ENCODE measurements around the gene PDE4D.

PDE4D gene

DNA sequence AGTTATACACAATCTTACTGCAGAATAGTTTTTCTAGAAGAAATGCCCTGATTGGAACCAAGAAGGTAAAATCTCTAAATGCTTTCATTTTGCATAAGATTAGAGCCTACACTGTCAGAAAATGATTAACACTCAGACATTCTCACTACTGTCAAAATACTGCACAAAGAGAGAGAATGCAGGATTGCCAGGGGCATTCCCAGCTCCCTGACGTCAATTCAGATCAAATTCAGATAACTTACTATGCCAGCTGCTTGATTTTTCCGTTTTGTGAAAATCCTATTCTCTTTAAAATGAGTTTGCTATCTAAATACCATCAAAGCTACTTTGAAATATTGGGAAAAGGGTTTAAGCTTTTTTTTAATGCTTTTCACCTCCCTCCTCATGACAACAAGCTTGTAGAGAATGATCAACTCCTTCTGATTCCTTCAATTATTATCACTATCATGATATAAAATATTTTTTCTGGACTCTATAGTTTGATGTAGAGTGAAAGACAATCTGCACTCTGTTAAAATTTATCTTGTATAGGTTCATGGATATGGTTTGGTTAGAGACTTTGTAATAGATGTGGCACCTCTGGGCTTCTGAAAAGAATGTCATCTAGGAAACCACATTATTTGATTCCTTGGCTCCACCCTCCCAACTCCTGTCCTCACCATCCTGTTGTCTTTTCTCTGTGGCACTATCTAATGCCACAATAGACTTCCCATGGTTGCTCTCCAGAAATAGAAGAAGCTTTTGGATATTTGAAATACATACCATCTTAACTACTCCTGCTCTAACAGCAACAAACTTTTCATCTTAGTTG lies 407.7 kb downstream of the PDE4D start:
- no peaks in the 10 kb centered on the region for H3K4me1 ChIP-seq (ENCODE audit: insufficient read depth, insufficient read length)
- no peak overlapping the region for H3K4me3 ChIP-seq (ENCODE audit: insufficient read length, low read depth)
- no peaks in the 10 kb centered on the region for H3K36me3 ChIP-seq (ENCODE audit: insufficient read depth, insufficient read length, low read length)
- H3K27me3 ChIP-seq (ENCODE audit: insufficient read depth, insufficient read length) = no peaks in the 10 kb centered on the region
- H3K9ac ChIP-seq (ENCODE audit: insufficient read length, low read depth) = no peak overlapping the region
- TF ChIP-seq SUZ12 (IDR thresholded peaks at IDR 0.05; ENCODE audit: extremely low read depth, insufficient read depth, insufficient read length) (no peak), ZNF274 (IDR thresholded peaks at IDR 0.05; ENCODE audit: low read depth, low read length) (no peak), YY1 (IDR thresholded peaks at IDR 0.05; ENCODE audit: insufficient read depth, insufficient read length) (no peak)
- no peak for DNase-seq (ENCODE audit: low read depth, low spot score)
- no peaks in the 10 kb centered on the region for H3K9me3 ChIP-seq (ENCODE audit: insufficient read depth, low read length)

DNA sequence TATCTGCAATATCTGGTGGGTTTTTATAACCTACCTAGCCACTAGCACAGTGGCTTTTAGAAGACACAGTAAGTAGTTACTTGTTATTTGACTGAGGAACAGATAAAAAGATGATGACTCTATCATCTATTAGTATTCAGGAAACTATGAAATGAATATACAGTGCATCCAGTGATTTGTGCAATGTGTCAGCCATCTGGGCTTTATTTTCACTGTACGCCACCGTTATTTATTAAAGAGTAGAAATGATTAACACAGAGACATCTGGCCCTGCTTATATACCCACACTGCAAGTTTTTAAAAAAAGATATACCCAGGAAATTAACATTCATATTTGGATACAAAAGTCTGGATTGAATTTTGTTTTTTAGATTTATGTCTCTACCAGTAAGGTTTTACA lies 408.4 kb downstream of the PDE4D start:
- Histone ChIP-seq H3K36me3 (ENCODE audit: insufficient read depth, insufficient read length, low read length) (no peaks in the 10 kb centered on the region), H3K4me1 (ENCODE audit: insufficient read depth, insufficient read length) (no peaks in the 10 kb centered on the region), H3K27me3 (ENCODE audit: insufficient read depth, insufficient read length) (no peaks in the 10 kb centered on the region), H3K4me3 (ENCODE audit: insufficient read length, low read depth) (no peak overlapping the region), H3K9me3 (ENCODE audit: insufficient read depth, low read length) (no peaks in the 10 kb centered on the region), H3K9ac (ENCODE audit: insufficient read length, low read depth) (no peak overlapping the region)
- no peak for TF ChIP-seq ZNF274 (IDR thresholded peaks at IDR 0.05; ENCODE audit: low read depth, low read length)
- no peak for TF ChIP-seq YY1 (IDR thresholded peaks at IDR 0.05; ENCODE audit: insufficient read depth, insufficient read length)
- no peak for TF ChIP-seq SUZ12 (IDR thresholded peaks at IDR 0.05; ENCODE audit: extremely low read depth, insufficient read depth, insufficient read length)
- no peak for DNase-seq (ENCODE audit: low read depth, low spot score)

DNA sequence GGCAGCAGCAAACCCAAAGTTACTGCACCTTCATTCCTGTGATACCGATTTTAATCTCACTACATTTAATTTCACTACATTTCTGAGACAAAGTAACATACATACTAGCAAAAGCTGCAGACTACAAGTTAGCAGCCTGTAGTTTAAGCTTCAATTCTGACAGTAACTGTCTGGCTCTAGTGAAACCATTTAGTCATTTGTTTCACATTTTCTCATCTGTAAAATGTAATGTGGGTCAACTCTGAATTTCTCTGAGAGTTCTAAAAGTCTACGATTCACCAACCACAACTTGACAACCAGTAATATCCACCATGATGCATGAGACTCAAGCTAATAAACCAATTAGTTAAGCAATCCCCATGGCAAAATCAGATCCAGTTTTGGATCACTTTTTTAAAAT lies 408.9 kb downstream of the PDE4D start:
- H3K9me3 ChIP-seq (ENCODE audit: insufficient read depth, low read length) = no peaks in the 10 kb centered on the region
- H3K4me1 ChIP-seq (ENCODE audit: insufficient read depth, insufficient read length) = no peaks in the 10 kb centered on the region
- H3K27me3 ChIP-seq (ENCODE audit: insufficient read depth, insufficient read length) = no peaks in the 10 kb centered on the region
- no peaks in the 10 kb centered on the region for H3K36me3 ChIP-seq (ENCODE audit: insufficient read depth, insufficient read length, low read length)
- no peak overlapping the region for H3K4me3 ChIP-seq (ENCODE audit: insufficient read length, low read depth)
- TF ChIP-seq SUZ12 (IDR thresholded peaks at IDR 0.05; ENCODE audit: extremely low read depth, insufficient read depth, insufficient read length) (no peak), ZNF274 (IDR thresholded peaks at IDR 0.05; ENCODE audit: low read depth, low read length) (no peak), YY1 (IDR thresholded peaks at IDR 0.05; ENCODE audit: insufficient read depth, insufficient read length) (no peak)
- H3K9ac ChIP-seq (ENCODE audit: insufficient read length, low read depth) = no peak overlapping the region
- no peak for DNase-seq (ENCODE audit: low read depth, low spot score)

DNA sequence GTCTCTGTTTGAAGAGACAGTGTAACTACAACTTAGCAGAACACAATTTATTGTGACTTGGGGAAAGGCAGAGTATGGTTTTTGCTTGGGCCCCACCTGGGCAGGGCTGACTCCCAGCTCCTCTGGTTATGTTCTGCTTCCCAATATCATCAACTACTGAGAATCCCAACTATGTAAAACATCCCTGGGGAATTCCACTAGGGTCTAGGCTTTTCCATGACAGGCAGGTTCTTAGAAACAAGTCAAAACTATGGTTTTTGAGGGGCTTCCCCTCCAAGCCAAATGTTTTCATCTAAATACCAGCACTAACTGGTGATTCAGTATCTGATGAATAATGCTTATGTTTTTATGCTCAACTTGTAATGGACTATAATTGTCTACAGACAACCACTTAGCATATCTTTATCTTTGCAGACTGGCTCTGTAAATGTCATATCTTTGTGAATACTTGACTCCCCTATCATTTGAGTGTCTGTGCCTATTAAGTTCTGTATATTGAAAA lies 409.5 kb downstream of the PDE4D start:
- no peak overlapping the region for H3K4me3 ChIP-seq (ENCODE audit: insufficient read length, low read depth)
- H3K27me3 ChIP-seq (ENCODE audit: insufficient read depth, insufficient read length) = no peaks in the 10 kb centered on the region
- no peak overlapping the region for H3K9ac ChIP-seq (ENCODE audit: insufficient read length, low read depth)
- H3K36me3 ChIP-seq (ENCODE audit: insufficient read depth, insufficient read length, low read length) = no peaks in the 10 kb centered on the region
- TF ChIP-seq ZNF274 (IDR thresholded peaks at IDR 0.05; ENCODE audit: low read depth, low read length) (no peak), SUZ12 (IDR thresholded peaks at IDR 0.05; ENCODE audit: extremely low read depth, insufficient read depth, insufficient read length) (no peak), YY1 (IDR thresholded peaks at IDR 0.05; ENCODE audit: insufficient read depth, insufficient read length) (no peak)
- no peaks in the 10 kb centered on the region for H3K4me1 ChIP-seq (ENCODE audit: insufficient read depth, insufficient read length)
- no peak for DNase-seq (ENCODE audit: low read depth, low spot score)
- no peaks in the 10 kb centered on the region for H3K9me3 ChIP-seq (ENCODE audit: insufficient read depth, low read length)

DNA sequence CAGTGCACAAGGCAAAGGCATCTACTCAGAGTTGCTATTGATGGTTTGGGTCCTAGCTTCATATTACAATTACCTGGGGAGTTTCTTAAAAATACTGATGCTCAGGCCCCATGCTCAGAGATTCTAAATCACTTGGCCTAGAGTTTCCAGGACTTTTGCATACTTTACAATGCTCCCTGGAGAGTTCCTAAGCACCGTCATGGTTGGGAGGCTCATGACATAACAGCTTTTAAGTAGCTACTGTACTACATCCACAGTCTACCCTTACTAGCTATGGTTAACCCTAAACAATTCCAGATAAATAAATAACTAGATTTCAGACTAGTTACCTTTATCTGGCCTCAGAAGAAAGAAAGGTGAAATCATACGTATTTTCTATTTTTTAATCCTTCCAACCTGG lies 414.4 kb downstream of the PDE4D start:
- no peak for TF ChIP-seq SUZ12 (IDR thresholded peaks at IDR 0.05; ENCODE audit: extremely low read depth, insufficient read depth, insufficient read length)
- TF ChIP-seq ZNF274 (IDR thresholded peaks at IDR 0.05; ENCODE audit: low read depth, low read length) = no peak
- no peak for TF ChIP-seq YY1 (IDR thresholded peaks at IDR 0.05; ENCODE audit: insufficient read depth, insufficient read length)
- Histone ChIP-seq H3K36me3 (ENCODE audit: insufficient read depth, insufficient read length, low read length) (no peaks in the 10 kb centered on the region), H3K27me3 (ENCODE audit: insufficient read depth, insufficient read length) (no peaks in the 10 kb centered on the region), H3K4me3 (ENCODE audit: insufficient read length, low read depth) (no peak overlapping the region), H3K9me3 (ENCODE audit: insufficient read depth, low read length) (no peaks in the 10 kb centered on the region), H3K4me1 (ENCODE audit: insufficient read depth, insufficient read length) (no peaks in the 10 kb centered on the region), H3K9ac (ENCODE audit: insufficient read length, low read depth) (no peak overlapping the region)
- no peak for DNase-seq (ENCODE audit: low read depth, low spot score)

DNA sequence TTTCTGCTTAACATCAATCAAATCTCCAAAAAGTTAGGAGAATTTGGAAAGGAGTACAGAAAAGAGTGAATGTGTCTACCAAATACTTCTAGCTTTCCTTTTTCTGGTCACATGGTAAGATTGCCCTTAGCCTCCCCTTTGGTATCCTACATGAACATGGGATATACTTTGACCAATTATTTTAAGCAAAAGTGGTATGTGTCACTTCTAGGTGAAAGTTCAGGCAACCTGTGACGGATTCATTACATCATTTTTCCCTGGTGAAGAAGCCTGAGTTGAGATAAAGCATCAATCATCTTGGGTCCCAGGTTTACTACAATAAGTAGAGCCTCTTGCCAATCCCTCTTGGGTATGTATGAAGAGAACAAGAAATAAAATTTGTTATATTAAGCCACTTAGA lies 419.2 kb downstream of the PDE4D start:
- TF ChIP-seq YY1 (IDR thresholded peaks at IDR 0.05; ENCODE audit: insufficient read depth, insufficient read length) = no peak
- no peak for TF ChIP-seq SUZ12 (IDR thresholded peaks at IDR 0.05; ENCODE audit: extremely low read depth, insufficient read depth, insufficient read length)
- Histone ChIP-seq H3K9ac (ENCODE audit: insufficient read length, low read depth) (no peak overlapping the region), H3K36me3 (ENCODE audit: insufficient read depth, insufficient read length, low read length) (no peaks in the 10 kb centered on the region), H3K4me3 (ENCODE audit: insufficient read length, low read depth) (no peak overlapping the region), H3K4me1 (ENCODE audit: insufficient read depth, insufficient read length) (no peaks in the 10 kb centered on the region), H3K27me3 (ENCODE audit: insufficient read depth, insufficient read length) (no peaks in the 10 kb centered on the region), H3K9me3 (ENCODE audit: insufficient read depth, low read length) (no peaks in the 10 kb centered on the region)
- DNase-seq (ENCODE audit: low read depth, low spot score) = no peak

DNA sequence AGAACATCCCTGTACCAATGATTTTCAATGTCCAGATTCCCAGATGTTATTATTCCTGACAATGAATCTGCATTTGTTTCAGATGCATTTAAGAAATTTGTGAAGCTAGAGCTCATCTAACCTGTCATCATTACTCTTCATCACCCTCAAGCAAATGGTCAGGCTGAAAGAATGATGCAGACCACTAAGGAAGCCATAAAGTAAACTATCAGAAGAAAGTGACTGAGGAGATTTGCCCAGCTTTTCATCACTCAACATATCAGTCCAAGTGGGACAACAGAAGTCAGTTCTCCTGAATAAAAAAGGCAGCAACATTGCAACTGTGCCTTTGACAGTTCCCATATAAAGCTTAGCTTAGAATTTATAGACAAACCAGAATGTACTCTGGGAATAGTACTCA lies 419.9 kb downstream of the PDE4D start:
- H3K36me3 ChIP-seq (ENCODE audit: insufficient read depth, insufficient read length, low read length) = no peaks in the 10 kb centered on the region
- no peak overlapping the region for H3K9ac ChIP-seq (ENCODE audit: insufficient read length, low read depth)
- H3K4me1 ChIP-seq (ENCODE audit: insufficient read depth, insufficient read length) = no peaks in the 10 kb centered on the region
- no peaks in the 10 kb centered on the region for H3K9me3 ChIP-seq (ENCODE audit: insufficient read depth, low read length)
- TF ChIP-seq YY1 (IDR thresholded peaks at IDR 0.05; ENCODE audit: insufficient read depth, insufficient read length) (no peak), ZNF274 (IDR thresholded peaks at IDR 0.05; ENCODE audit: low read depth, low read length) (no peak), SUZ12 (IDR thresholded peaks at IDR 0.05; ENCODE audit: extremely low read depth, insufficient read depth, insufficient read length) (no peak)
- DNase-seq (ENCODE audit: low read depth, low spot score) = no peak
- H3K27me3 ChIP-seq (ENCODE audit: insufficient read depth, insufficient read length) = no peaks in the 10 kb centered on the region
- no peak overlapping the region for H3K4me3 ChIP-seq (ENCODE audit: insufficient read length, low read depth)

Measured in NT2/D1 (cell line).